Esophagus muscularis mucosa (tissue), 4 donors: ENCODE measurements around the gene CPT1A. TPM values are rescaled to one million over a fixed set of nuclear protein-coding genes. Genes with fewer than 3 reads are reported as not detected.

ENCODE experiments used
- DNase-seq: peaks from one replicate; pipeline ENCODE4 v3.0.0-alpha.2; 2017; ENCODE audit errors: extremely low spot score
- H3K27ac ChIP-seq, 4 donors: fragments of 200-600 bp; sonication (generic); replicated peaks in 1 of 4; 1 replicate in 3 of 4; 2 replicates in 1 of 4; pipeline ENCODE4 v1.5.1; 2016 to 2019; ENCODE audit warnings: mild to moderate bottlenecking in 1 of 4
- H3K27me3 ChIP-seq, 4 donors: fragments of 200-600 bp; sonication (generic); one replicate each; pipeline versions ENCODE4 v1.5.1 to v1.6.0; 2016 to 2019
- H3K36me3 ChIP-seq, 4 donors: fragments of 200-600 bp; sonication (generic); one replicate each; pipeline ENCODE4 v1.5.1; 2016 to 2019
- H3K4me1 ChIP-seq, 4 donors: fragments of 200-600 bp; sonication (generic); one replicate each; pipeline ENCODE4 v1.5.1; 2016 to 2019
- H3K4me3 ChIP-seq, 4 donors: fragments of 200-600 bp; sonication (generic); 1 replicate in 2 of 4; 2 replicates in 2 of 4; pipeline ENCODE4 v1.5.1; 2016 to 2019; ENCODE audit warnings: mild to moderate bottlenecking in 4 of 4, moderate library complexity in 1 of 4
- H3K9me3 ChIP-seq, 4 donors: fragments of 200-600 bp; sonication (generic); 1 replicate in 3 of 4; 2 replicates in 1 of 4; pipeline ENCODE4 v1.5.1; 2016 to 2019
- EP300 ChIP-seq: sonication (generic); formaldehyde crosslinking; IDR thresholded peaks from one replicate; pipeline ENCODE4 v1.6.1; 2017; ENCODE audit warnings: antibody characterized with exemption
- POLR2A ChIP-seq: fragments of 450-650 bp; IDR thresholded peaks from one replicate; pipeline ENCODE4 v1.6.1; 2017; ENCODE audit warnings: antibody characterized with exemption, moderate library complexity, mild to moderate bottlenecking, low read depth
- POLR2AphosphoS5 ChIP-seq, 2 donors: sonication (generic); formaldehyde crosslinking; IDR thresholded peaks; one replicate each; pipeline ENCODE4 v1.6.1; 2017; ENCODE audit warnings: antibody characterized with exemption in 2 of 2
- whole genome bisulfite sequencing: methylation state at CpG from one replicate; pipeline ENCODE4 v1.1.5; 2018; 5-methylcytosine and 5-hydroxymethylcytosine counted together
- intact Hi-C: fragments of 100-400 bp; cut with DNase I; formaldehyde crosslinking; loops from one replicate; pipeline ENCODE4 v1.15.1; 2023
- total RNA-seq, 4 donors: library from RNA; depleted of rRNA; stranded (reverse); fragments of >200 nt; gene quantifications; one replicate each; pipeline versions ENCODE4 v1.1.0 to v1.2.1, GENCODE V29; 2016
- TF ChIP-seq, protein P1 (sequence below), 3 experiments: fragments of 200-600 bp in 2 of 3; fragments of 450-650 bp in 1 of 3; sonication (generic) in 2 of 3; IDR thresholded peaks; one replicate each; pipeline ENCODE4 v1.5.1; 2017 to 2019; ENCODE audit warnings: antibody characterized with exemption in 3 of 3, mild to moderate bottlenecking in 2 of 3, moderate library complexity in 1 of 3

The CPT1A gene
- total RNA-seq, 4 donors from 2014 or later, result 36.1 to 122 (median 77.5) TPM

DNA sequence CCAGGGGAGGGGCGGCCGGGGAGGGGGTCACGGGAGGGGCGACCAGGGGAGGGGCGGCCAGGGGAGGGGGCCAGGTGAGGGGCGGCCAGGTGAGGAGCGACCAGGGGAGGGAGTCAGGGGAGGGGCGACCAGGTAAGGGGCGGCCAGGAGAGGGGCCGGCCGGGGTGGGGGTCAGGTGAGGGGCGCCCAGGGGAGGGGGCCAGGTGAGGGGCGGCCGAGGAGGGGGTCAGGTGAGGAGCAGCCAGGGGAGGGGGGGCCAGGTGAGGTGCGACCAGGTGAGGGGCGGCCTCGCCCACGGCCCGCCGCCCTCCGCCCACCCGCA lies 90.8 kb downstream of the CPT1A start:
- intact Hi-C loops, result no loop called here
- DNase-seq, result no peak
- peak overlapping the region; percentile 50 to 64 (median 52) for H3K4me3 ChIP-seq
- WGBS, result no CpG with 5 or more reads among the region's 22 CpGs
- H3K27ac ChIP-seq, result no peak overlapping the region
- H3K4me1 ChIP-seq, result peaks cover 17 to 28% (median 23%) of the 10 kb centered on the region in 4 donors
- TF ChIP-seq POLR2A (no peak), POLR2AphosphoS5 (IDR thresholded peaks at IDR 0.05) (no peak), EP300 (no peak)
- TF ChIP-seq, protein P1, sequence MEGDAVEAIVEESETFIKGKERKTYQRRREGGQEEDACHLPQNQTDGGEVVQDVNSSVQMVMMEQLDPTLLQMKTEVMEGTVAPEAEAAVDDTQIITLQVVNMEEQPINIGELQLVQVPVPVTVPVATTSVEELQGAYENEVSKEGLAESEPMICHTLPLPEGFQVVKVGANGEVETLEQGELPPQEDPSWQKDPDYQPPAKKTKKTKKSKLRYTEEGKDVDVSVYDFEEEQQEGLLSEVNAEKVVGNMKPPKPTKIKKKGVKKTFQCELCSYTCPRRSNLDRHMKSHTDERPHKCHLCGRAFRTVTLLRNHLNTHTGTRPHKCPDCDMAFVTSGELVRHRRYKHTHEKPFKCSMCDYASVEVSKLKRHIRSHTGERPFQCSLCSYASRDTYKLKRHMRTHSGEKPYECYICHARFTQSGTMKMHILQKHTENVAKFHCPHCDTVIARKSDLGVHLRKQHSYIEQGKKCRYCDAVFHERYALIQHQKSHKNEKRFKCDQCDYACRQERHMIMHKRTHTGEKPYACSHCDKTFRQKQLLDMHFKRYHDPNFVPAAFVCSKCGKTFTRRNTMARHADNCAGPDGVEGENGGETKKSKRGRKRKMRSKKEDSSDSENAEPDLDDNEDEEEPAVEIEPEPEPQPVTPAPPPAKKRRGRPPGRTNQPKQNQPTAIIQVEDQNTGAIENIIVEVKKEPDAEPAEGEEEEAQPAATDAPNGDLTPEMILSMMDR (IDR thresholded peaks at IDR 0.05), result no peak
- H3K9me3 ChIP-seq, result no peaks in the 10 kb centered on the region
- no peaks in the 10 kb centered on the region for H3K27me3 ChIP-seq
- peaks cover 2 to 23% (median 17%) of the 10 kb centered on the region in 4 donors for H3K36me3 ChIP-seq

DNA sequence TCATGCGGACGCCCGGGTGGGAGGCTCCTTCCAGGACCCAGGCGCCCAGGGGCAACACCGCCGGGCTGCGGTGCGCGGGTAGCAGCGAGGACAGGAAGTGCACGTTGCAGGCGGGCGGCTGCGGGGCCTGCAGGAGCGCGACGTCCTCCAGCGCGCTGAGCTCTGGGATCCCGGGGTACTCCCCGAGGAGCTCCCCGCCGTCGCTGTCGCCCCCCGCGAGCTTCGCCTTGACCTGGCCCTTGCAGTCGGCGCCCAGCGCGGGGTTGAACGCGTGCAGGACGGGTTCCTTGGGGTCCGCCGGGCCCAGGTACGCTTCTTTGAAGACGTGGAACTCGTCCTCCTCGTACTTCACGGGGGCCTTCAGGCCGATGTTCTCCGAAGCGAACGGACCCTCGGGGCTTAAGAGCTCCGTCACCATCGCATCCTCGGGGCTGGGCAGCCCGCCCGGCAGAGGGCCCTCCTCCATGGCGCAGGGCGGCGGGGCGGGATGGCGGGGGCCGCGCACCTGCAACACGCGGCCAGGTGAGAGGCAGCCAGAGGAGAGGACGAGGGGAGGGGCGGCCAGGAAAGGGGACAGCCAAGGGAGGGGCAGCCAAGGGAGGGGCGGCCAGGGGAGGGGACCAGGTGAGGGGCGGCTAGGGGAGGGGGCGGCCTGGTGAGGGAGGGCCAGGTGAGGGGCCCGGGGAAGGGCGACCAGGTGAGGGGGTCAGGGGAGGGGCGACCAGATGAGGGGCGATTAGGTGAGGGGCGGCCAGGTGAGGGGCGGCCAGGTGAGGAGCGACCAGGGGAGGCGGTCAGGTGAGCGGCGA lies 91.3 kb downstream of the CPT1A start:
- no peak for DNase-seq

DNA sequence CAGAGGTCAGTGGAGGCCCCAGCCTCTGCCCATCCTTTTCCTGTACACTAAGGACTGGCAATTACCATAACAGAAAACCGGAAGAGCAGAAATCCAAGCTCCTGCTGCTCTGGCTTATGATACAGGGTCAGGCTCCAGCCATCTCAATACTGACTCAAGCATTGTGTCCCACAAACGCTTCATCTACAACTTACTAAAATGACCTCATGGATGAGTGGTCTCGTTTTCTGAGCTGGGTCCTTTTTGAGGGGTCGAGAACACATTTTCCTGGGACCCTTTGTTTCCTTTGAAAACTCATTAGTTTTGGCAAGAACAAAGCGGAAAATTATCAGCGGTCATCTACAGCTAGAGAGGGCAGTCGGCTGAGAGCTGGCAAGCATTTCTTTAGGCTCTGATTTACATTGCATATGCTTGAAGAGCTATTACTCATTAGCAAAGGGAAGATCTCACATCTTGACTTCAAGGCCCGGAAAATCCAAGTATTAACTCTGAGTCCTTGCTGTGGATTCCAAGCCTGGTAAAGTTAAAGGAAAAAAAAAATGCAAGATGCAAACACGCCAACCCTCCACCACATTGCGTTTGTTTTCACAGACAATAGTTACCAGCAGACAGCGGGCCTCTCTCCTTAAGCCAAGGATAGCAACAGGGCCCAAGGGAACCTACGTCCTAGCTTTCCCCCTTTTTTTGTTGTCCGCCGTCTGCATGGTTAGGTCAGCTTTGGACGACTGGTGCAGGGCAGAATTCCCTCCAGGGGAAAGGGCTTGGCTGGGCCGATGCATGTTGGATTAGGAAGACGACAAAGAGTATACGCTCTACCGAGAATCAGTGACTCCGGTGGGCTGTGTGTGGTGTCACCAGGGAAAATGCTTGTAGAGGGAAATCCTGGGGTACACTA lies 92.2 kb downstream of the CPT1A start:
- Histone ChIP-seq H3K27ac (peak overlapping the region in 1 of 4 donors; percentile 12), H3K4me3 (no peak overlapping the region), H3K4me1 (peaks cover 17 to 28% (median 23%) of the 10 kb centered on the region in 4 donors), H3K9me3 (no peaks in the 10 kb centered on the region), H3K36me3 (peaks cover 0 to 9% (median 6%) of the 10 kb centered on the region in 4 donors), H3K27me3 (no peaks in the 10 kb centered on the region)
- intact Hi-C loops, result no loop called here
- no peak for DNase-seq
- peak in 1 of 2 donors; percentile 21 for TF ChIP-seq POLR2AphosphoS5 (IDR thresholded peaks at IDR 0.05)
- TF ChIP-seq, protein P1 (IDR thresholded peaks at IDR 0.05), result no peak
- WGBS, result 81% methylated on average over 13 of the region's 20 CpGs

More for the DNA sequence above, 91.3 kb downstream of the CPT1A start:
- intact Hi-C loops, result no loop called here
- H3K9me3 ChIP-seq, result no peaks in the 10 kb centered on the region
- H3K4me1 ChIP-seq, result peaks cover 17 to 28% (median 23%) of the 10 kb centered on the region in 4 donors
- H3K27ac ChIP-seq, result peak overlapping the region in 1 of 4 donors; percentile 12
- TF ChIP-seq, protein P1 (IDR thresholded peaks at IDR 0.05), result no peak
- TF ChIP-seq EP300, result no peak
- TF ChIP-seq POLR2A, result no peak
- no peak for TF ChIP-seq POLR2AphosphoS5 (IDR thresholded peaks at IDR 0.05)
- no peaks in the 10 kb centered on the region for H3K27me3 ChIP-seq
- H3K36me3 ChIP-seq, result peaks cover 0 to 17% (median 13%) of the 10 kb centered on the region in 4 donors
- WGBS, result 52% methylated on average over 20 of the region's 76 CpGs
- H3K4me3 ChIP-seq, result peak overlapping the region in 3 of 4 donors; percentile 50 to 64 (median 54)

- H3K4me3 ChIP-seq, result no peak overlapping the region
- DNase-seq, result no peak
- TF ChIP-seq POLR2AphosphoS5 (IDR thresholded peaks at IDR 0.05), result no peak
- TF ChIP-seq POLR2A, result no peak
- no peak for TF ChIP-seq EP300
- peaks cover 17 to 28% (median 23%) of the 10 kb centered on the region in 4 donors for H3K4me1 ChIP-seq
- H3K27me3 ChIP-seq, result no peaks in the 10 kb centered on the region
- H3K9me3 ChIP-seq, result no peaks in the 10 kb centered on the region
- no peaks in the 10 kb centered on the region for H3K36me3 ChIP-seq
- no peak overlapping the region for H3K27ac ChIP-seq
- intact Hi-C loops, result no loop called here
- 73% methylated on average over 2 of the region's 2 CpGs for WGBS
These were observed 93.7 kb downstream of the CPT1A start for GRCh38 chr11:68748061-68748460.

DNA sequence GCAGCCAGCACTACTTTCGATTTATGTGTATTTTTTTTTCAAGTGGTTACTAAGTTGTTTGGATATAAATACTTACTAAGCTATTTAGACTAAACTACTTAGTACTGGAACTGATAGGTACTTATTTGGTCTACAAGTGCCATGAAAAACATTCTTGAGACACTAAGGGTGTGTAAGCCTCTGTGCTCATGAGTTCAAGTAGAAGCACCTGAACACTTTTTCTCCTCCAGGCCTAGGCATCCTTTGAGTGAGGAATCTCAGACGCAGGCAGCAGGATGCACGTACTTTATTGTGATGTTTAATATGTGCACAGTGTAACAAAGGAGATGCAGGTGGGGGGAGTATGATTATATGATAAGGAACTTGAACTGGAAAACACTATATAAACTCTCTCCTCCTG lies 98.2 kb downstream of the CPT1A start:
- no peak for TF ChIP-seq POLR2A
- TF ChIP-seq, protein P1 (IDR thresholded peaks at IDR 0.05), result no peak
- no peak for TF ChIP-seq EP300
- TF ChIP-seq POLR2AphosphoS5 (IDR thresholded peaks at IDR 0.05), result no peak
- Histone ChIP-seq H3K27ac (no peak overlapping the region), H3K36me3 (no peaks in the 10 kb centered on the region), H3K4me3 (no peak overlapping the region), H3K9me3 (no peaks in the 10 kb centered on the region), H3K27me3 (no peaks in the 10 kb centered on the region), H3K4me1 (no peaks in the 10 kb centered on the region)
- 89% methylated on average over 3 of the region's 3 CpGs for WGBS
- intact Hi-C loops, result no loop called here
- no peak for DNase-seq
